K562 (cell line): ENCODE results near the gene GRIK2.

ENCODE experiments used
- BHLHE40 ChIP-seq: IDR thresholded peaks from 2 replicates; pipeline ENCODE4 v1.6.1; 2011; ENCODE audit warnings: low read length, improper control_type of control experiment
- EZH2 ChIP-seq: IDR thresholded peaks from 2 replicates; pipeline ENCODE4 v1.6.1; 2012; ENCODE audit warnings: low read depth, mild to moderate bottlenecking, inconsistent platforms, low read length, borderline replicate concordance
- JUNB ChIP-seq: fragments of 450-650 bp; formaldehyde crosslinking; conservative IDR thresholded peaks from 2 replicates; pipeline ENCODE4 v1.4.0; 2020; ENCODE audit warnings: mild to moderate bottlenecking
- KDM1A ChIP-seq, 2 experiments: fragments of 450-650 bp; IDR thresholded peaks; 2 replicates each; pipeline ENCODE4 v1.6.1; 2016; ENCODE audit warnings: mild to moderate bottlenecking in 2 of 2
- MYC ChIP-seq, 2 experiments: fragments of 250-450 bp in 1 of 2; sonication (Bioruptor Pico) in 1 of 2; IDR thresholded peaks; 2 replicates each; pipeline versions ENCODE4 v1.5.1 to v1.6.1; 2012 to 2021; ENCODE audit warnings: low read depth in 2 of 2, borderline replicate concordance in 1 of 2, improper control_type of control experiment in 1 of 2, low read length in 1 of 2, mild to moderate bottlenecking in 1 of 2, moderate library complexity in 1 of 2
- SRSF1 ChIP-seq: fragments of 200-400 bp; formaldehyde crosslinking; IDR thresholded peaks from 2 replicates; pipeline ENCODE4 v1.6.1; 2017; ENCODE audit warnings: mild to moderate bottlenecking, low read depth, low read length, moderate library complexity
- TAF1 ChIP-seq: IDR thresholded peaks from 2 replicates; pipeline ENCODE4 v1.6.1; 2011; ENCODE audit warnings: mild to moderate bottlenecking, low read length, moderate library complexity; ENCODE audit not compliant: insufficient read depth, control insufficient read depth, severe bottlenecking; ENCODE audit errors: extremely low read depth
- TBP ChIP-seq: optimal IDR thresholded peaks from 2 replicates; pipeline ENCODE3; 2011; ENCODE audit warnings: low read depth, low read length, improper control_type of control experiment
- TF ChIP-seq, protein P1 (sequence below), 3 experiments: IDR thresholded peaks in 2 of 3; conservative IDR thresholded peaks in 1 of 3; 2 replicates each; pipeline ENCODE4 v1.5.1; 2011 to 2012; ENCODE audit warnings: low read length in 3 of 3, mild to moderate bottlenecking in 3 of 3, control low read depth in 2 of 3, improper control_type of control experiment in 1 of 3, inconsistent platforms in 1 of 3, low read depth in 1 of 3, mixed read lengths in 1 of 3, moderate library complexity in 1 of 3; ENCODE audit not compliant: insufficient read depth in 2 of 3
- TF ChIP-seq, protein P2 (sequence below), 2 experiments: fragments of 200-800 bp in 1 of 2; sonication (Bioruptor generic) in 1 of 2; sonication (generic) in 1 of 2; formaldehyde crosslinking in 1 of 2; IDR thresholded peaks in 1 of 2; conservative IDR thresholded peaks in 1 of 2; 2 replicates each; pipeline versions ENCODE4 v1.5.0 to v1.6.1; 2016 to 2020; ENCODE audit warnings: missing compliant biosample characterization in 1 of 2, missing genetic modification characterization in 1 of 2, missing genetic modification reagents in 1 of 2

DNA sequence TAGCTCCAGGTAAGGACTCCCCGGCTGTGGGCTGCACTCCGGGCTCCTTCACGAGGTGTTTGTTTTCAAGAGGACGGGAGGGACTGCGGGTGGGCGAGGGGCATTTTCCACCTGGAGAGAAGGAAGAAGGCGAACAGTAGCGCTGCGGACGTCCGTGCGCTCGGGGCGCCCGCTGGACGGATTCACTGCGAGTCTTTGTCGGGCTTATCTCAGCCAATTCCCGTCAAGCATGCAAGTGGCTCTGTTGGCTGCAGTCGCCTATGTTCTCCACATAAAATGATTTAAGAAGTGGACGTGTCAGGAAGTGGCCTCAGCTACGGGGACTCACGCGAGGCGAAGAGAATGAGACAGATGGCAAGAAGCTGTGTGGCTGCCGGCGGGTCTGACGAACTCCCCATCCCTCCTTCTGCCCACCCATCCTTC, 332 bp downstream of the GRIK2 start:
- TF ChIP-seq TBP (no peak), EZH2 (no peak), TAF1 (no peak), JUNB (CRISPR knock-in tag) (no peak), MYC (IDR thresholded peaks at IDR 0.05; ENCODE audit: low read depth, low read length) (no peak), MYC (CRISPR knock-in tag; IDR thresholded peaks at IDR 0.05; ENCODE audit: borderline replicate concordance, low read depth) (no peak), KDM1A (IDR thresholded peaks at IDR 0.05) (no peak), SRSF1 (no peak), BHLHE40 (no peak)
- TF ChIP-seq, protein P1, sequence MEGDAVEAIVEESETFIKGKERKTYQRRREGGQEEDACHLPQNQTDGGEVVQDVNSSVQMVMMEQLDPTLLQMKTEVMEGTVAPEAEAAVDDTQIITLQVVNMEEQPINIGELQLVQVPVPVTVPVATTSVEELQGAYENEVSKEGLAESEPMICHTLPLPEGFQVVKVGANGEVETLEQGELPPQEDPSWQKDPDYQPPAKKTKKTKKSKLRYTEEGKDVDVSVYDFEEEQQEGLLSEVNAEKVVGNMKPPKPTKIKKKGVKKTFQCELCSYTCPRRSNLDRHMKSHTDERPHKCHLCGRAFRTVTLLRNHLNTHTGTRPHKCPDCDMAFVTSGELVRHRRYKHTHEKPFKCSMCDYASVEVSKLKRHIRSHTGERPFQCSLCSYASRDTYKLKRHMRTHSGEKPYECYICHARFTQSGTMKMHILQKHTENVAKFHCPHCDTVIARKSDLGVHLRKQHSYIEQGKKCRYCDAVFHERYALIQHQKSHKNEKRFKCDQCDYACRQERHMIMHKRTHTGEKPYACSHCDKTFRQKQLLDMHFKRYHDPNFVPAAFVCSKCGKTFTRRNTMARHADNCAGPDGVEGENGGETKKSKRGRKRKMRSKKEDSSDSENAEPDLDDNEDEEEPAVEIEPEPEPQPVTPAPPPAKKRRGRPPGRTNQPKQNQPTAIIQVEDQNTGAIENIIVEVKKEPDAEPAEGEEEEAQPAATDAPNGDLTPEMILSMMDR (IDR thresholded peaks at IDR 0.05 in 2 of 3, conservative IDR thresholded peaks at IDR 0.05 in 1 of 3; ENCODE audit: insufficient read depth in 2 of 3, low read depth in 1 of 3, low read length in 3 of 3): no peak
- TF ChIP-seq, protein P2, sequence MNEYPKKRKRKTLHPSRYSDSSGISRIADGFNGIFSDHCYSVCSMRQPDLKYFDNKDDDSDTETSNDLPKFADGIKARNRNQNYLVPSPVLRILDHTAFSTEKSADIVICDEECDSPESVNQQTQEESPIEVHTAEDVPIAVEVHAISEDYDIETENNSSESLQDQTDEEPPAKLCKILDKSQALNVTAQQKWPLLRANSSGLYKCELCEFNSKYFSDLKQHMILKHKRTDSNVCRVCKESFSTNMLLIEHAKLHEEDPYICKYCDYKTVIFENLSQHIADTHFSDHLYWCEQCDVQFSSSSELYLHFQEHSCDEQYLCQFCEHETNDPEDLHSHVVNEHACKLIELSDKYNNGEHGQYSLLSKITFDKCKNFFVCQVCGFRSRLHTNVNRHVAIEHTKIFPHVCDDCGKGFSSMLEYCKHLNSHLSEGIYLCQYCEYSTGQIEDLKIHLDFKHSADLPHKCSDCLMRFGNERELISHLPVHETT (CRISPR knock-in tag; conservative IDR thresholded peaks at IDR 0.05 in 1 of 2, IDR thresholded peaks at IDR 0.05 in 1 of 2): no peak
